K562 (cell line): ENCODE measurements around the gene WIPF2. TPM values are rescaled to one million over a fixed set of nuclear protein-coding genes. Genes with fewer than 3 reads are reported as not detected.

ENCODE experiments used
- ATAC-seq: fragments of 200-7000 bp; cut with Tn5 transposase; 3 replicates; pipeline ENCODE4 v1.9.1; 2020; ENCODE audit warnings: moderate library complexity
- BruUV-seq: library from RNA; stranded (reverse); fragments of 400-500 nt; replicated peaks from 2 replicates; lab custom pipeline; 2021; lab: Mats Ljungman, UMichigan
- CTCF ChIA-PET: fragments of 300-600 bp; formaldehyde crosslinking; extraction: SDS; loops from one replicate; lab custom pipeline; 2021; ENCODE audit warnings: low intra/inter-chr PET ratio; lab: Yijun Ruan, JAX
- POLR2A ChIA-PET: fragments of 300-600, 350-650 bp; sonication (Branson Sonifier 250); formaldehyde crosslinking; extraction: SDS; loops from one replicate; lab custom pipeline; 2021; ENCODE audit warnings: antibody characterized with exemption, inconsistent platforms; lab: Yijun Ruan, JAX
- DNase-seq, 4 experiments: peaks; one replicate each; pipeline versions ENCODE4 v3.0.0 to v3.0.0-alpha.2; 2011 to 2018; ENCODE audit warnings: low spot score in 3 of 4, mixed read lengths in 3 of 4; ENCODE audit errors: extremely low read depth in 1 of 4
- FAIRE-seq: peaks from 2 replicates; lab custom pipeline; 2011; peaks lifted over from hg19 to GRCh38; lab: Jason Lieb, UNC
- H2AFZ ChIP-seq: 2 replicates; pipeline ENCODE4 v1.6.0; 2011; ENCODE audit warnings: low read depth, low read length, control low read depth, inconsistent platforms
- H3K27ac ChIP-seq: fragments of 200-600 bp; 3 replicates; pipeline ENCODE4 v1.8.0; 2011; ENCODE audit warnings: low read depth, mild to moderate bottlenecking, control low read depth, inconsistent platforms, low read length, moderate library complexity, mixed read lengths; ENCODE audit errors: extremely low read depth
- H3K27me3 ChIP-seq, 2 experiments: fragments of 300-600 bp in 1 of 2; 2 replicates in 1 of 2; 3 replicates in 1 of 2; pipeline versions ENCODE4 v1.6.0 to v1.8.0; 2011; ENCODE audit warnings: inconsistent platforms in 2 of 2, low read length in 2 of 2, mild to moderate bottlenecking in 1 of 2, mixed read lengths in 1 of 2, moderate library complexity in 1 of 2; ENCODE audit not compliant: control insufficient read depth in 2 of 2, insufficient read depth in 2 of 2
- H3K36me3 ChIP-seq: fragments of 300-600 bp; 3 replicates; pipeline ENCODE4 v1.8.0; 2011; ENCODE audit warnings: mild to moderate bottlenecking, low read length, inconsistent platforms; ENCODE audit not compliant: control insufficient read depth, insufficient read depth
- H3K4me1 ChIP-seq, 2 experiments: fragments of 200-600 bp in 1 of 2; replicated peaks in 1 of 2; 2 replicates in 1 of 2; 3 replicates in 1 of 2; pipeline versions ENCODE4 v1.5.1 to v1.8.0; 2011; ENCODE audit warnings: inconsistent platforms in 2 of 2, low read length in 2 of 2, mild to moderate bottlenecking in 1 of 2, mixed read lengths in 1 of 2, moderate library complexity in 1 of 2; ENCODE audit not compliant: control insufficient read depth in 2 of 2, insufficient read depth in 2 of 2
- H3K4me2 ChIP-seq: 2 replicates; pipeline ENCODE4 v1.6.1; 2011; ENCODE audit warnings: low read length, control low read depth, inconsistent platforms, mixed read lengths; ENCODE audit not compliant: insufficient read depth
- H3K4me3 ChIP-seq: fragments of 200-600 bp; sonication (generic), shearing (Covaris generic); 2 replicates; pipeline ENCODE4 v1.5.1; 2016; ENCODE audit warnings: control low read depth, inconsistent platforms
- H3K79me2 ChIP-seq: fragments of 200-600 bp; 3 replicates; pipeline ENCODE4 v1.8.0; 2011; ENCODE audit warnings: low read length, inconsistent platforms; ENCODE audit not compliant: control insufficient read depth, insufficient read depth
- H3K9ac ChIP-seq, 2 experiments: 2 replicates each; pipeline versions ENCODE4 v1.6.0 to v1.6.1; 2011; ENCODE audit warnings: low read depth in 2 of 2, low read length in 2 of 2, control low read depth in 1 of 2, inconsistent platforms in 1 of 2, mild to moderate bottlenecking in 1 of 2, mixed read lengths in 1 of 2; ENCODE audit not compliant: insufficient read depth in 1 of 2
- H3K9me1 ChIP-seq: one replicate; pipeline ENCODE4 v1.6.0; 2011; ENCODE audit warnings: inconsistent platforms, mild to moderate bottlenecking, low read length, moderate library complexity; ENCODE audit not compliant: control insufficient read depth, insufficient read depth
- H3K9me3 ChIP-seq: replicated peaks from 2 replicates; pipeline ENCODE4 v1.5.1; 2011; ENCODE audit warnings: low read depth, low read length, inconsistent platforms; ENCODE audit not compliant: control insufficient read depth, insufficient read depth
- H4K20me1 ChIP-seq: replicated peaks from 2 replicates; pipeline ENCODE4 v1.6.1; 2011; ENCODE audit warnings: low read length, inconsistent platforms, mixed read lengths; ENCODE audit not compliant: control insufficient read depth, insufficient read depth
- CBX1 ChIP-seq: sonication (generic); IDR thresholded peaks from 2 replicates; pipeline ENCODE4 v1.6.1; 2016; ENCODE audit warnings: antibody characterized with exemption, low read depth, mild to moderate bottlenecking
- HMGN3 ChIP-seq: IDR thresholded peaks from 2 replicates; pipeline ENCODE4 v1.6.1; 2011; ENCODE audit warnings: borderline replicate concordance, low read depth, mild to moderate bottlenecking, mixed read lengths, low read length; ENCODE audit not compliant: insufficient read length; ENCODE audit errors: extremely low read depth
- L3MBTL2 ChIP-seq: fragments of 450-650 bp; IDR thresholded peaks from 2 replicates; pipeline ENCODE4 v1.6.1; 2016; ENCODE audit warnings: mild to moderate bottlenecking, moderate library complexity
- OTX1 ChIP-seq: fragments of 450-650 bp; formaldehyde crosslinking; IDR thresholded peaks from 2 replicates; pipeline ENCODE4 v1.4.0; 2022; ENCODE audit warnings: mild to moderate bottlenecking
- PYGO2 ChIP-seq: fragments of 450-650 bp; IDR thresholded peaks from 2 replicates; pipeline ENCODE4 v1.6.1; 2016; ENCODE audit warnings: mild to moderate bottlenecking, missing genetic modification characterization, moderate library complexity, missing compliant biosample characterization
- SMARCA4 ChIP-seq: fragments of 450-650 bp; IDR thresholded peaks from 2 replicates; pipeline ENCODE4 v1.6.1; 2016
- SRSF1 ChIP-seq: fragments of 200-400 bp; formaldehyde crosslinking; IDR thresholded peaks from 2 replicates; pipeline ENCODE4 v1.6.1; 2017; ENCODE audit warnings: mild to moderate bottlenecking, low read depth, low read length, moderate library complexity
- ZNF431 ChIP-seq: sonication (generic); formaldehyde crosslinking; IDR thresholded peaks from 2 replicates; pipeline ENCODE4 v1.8.0; 2022; ENCODE audit warnings: mild to moderate bottlenecking, missing genetic modification reagents
- WGBS: fragments of 100-300 bp; shearing (Covaris generic); methylation state at CpG from one replicate; pipeline ENCODE4 v1.1.6; 2016; ENCODE audit warnings: low coverage, mixed read lengths; ENCODE audit not compliant: insufficient coverage; ENCODE audit errors: missing lambda C conversion rate; 5-methylcytosine and 5-hydroxymethylcytosine counted together
- in situ Hi-C: fragments of 300-500 bp; cut with MboI; formaldehyde crosslinking; loops from 4 replicates; pipeline ENCODE4 v1.15.0; 2018; ENCODE audit warnings: inconsistent platforms, mixed read lengths
- intact Hi-C: fragments of 100-400 bp; cut with micrococcal nuclease; formaldehyde crosslinking; loops from 2 replicates; pipeline ENCODE4 v1.14.2; 2022
- polyA plus RNA-seq, 8 experiments: library from polyadenylated mRNA; depleted of rRNA in 4 of 8; stranded (reverse) in 5 of 8; unstranded in 3 of 8; fragments of >200 nt; fragmentation: Nextera tagmentation in 2 of 8; fragmentation: Illumina TruSeq in 1 of 8; extraction: Ambion mirVana in 2 of 8; extraction: Trizol in 1 of 8; gene quantifications; 2 replicates each; pipeline versions ENCODE4 v1.2.1 to v1.2.3, GENCODE V29; 2011 to 2014; ENCODE audit warnings: inconsistent platforms in 1 of 8, missing spikeins in 1 of 8
- total RNA-seq, 7 experiments: library from RNA; depleted of rRNA in 6 of 7; stranded (reverse); fragments of >200 nt in 6 of 7; fragmentation: Illumina TruSeq in 2 of 7; extraction: Trizol in 2 of 7; gene quantifications; 2 replicates each; pipeline versions ENCODE4 v1.2.1 to v1.2.3, GENCODE V29; 2011 to 2021; ENCODE audit warnings: low replicate concordance in 1 of 7
- TF ChIP-seq, protein P1 (sequence below): fragments of 450-650 bp; IDR thresholded peaks from 2 replicates; pipeline ENCODE4 v1.6.1; 2016; ENCODE audit warnings: mild to moderate bottlenecking, moderate library complexity

Gene WIPF2
- total and polyA plus RNA-seq, 9 of the 15 experiments (the other 6 are each of a cell fraction or from before 2014, with no cell fraction given), result 3.6 to 15.0 (median 5.3) TPM

GRCh38 chr17:40170325-40170724 lies 48.8 kb upstream of the WIPF2 start:
- ChIA-PET CTCF (interaction anchor here (3.2 kb wide), 1 partner anchor 57 kb away, joined by 15 read pairs; no protein-coding TSS in a partner anchor), POLR2A (interaction anchor here (0.5 to 1.1 kb wide), 5 partner anchors 9 to 810 kb away, joined by 3 to 4 read pairs (median 3); no protein-coding TSS in a partner anchor)
- intact Hi-C loops, result no loop called here
- ATAC-seq (no peak), DNase-seq (peak in 3 of 4 experiments; percentile 20 to 52 (median 40)), FAIRE-seq (no peak)
- H3K27me3 ChIP-seq, result no peaks in the 10 kb centered on the region
- BruUV-seq, result no TSS peak
- H4K20me1 ChIP-seq, result no peaks in the 10 kb centered on the region
- H3K4me3 ChIP-seq, result no peak overlapping the region
- H3K9me1 ChIP-seq, result no peaks in the 10 kb centered on the region
- no peak overlapping the region for H2AFZ ChIP-seq
- H3K36me3 ChIP-seq, result peaks cover 80% of the 10 kb centered on the region
- no peak overlapping the region for H3K27ac ChIP-seq
- H3K79me2 ChIP-seq, result no peaks in the 10 kb centered on the region
- in situ Hi-C loops, result no loop called here
- H3K9me3 ChIP-seq, result no peaks in the 10 kb centered on the region
- 75% methylated on average over 2 of the region's 2 CpGs for WGBS
- H3K4me1 ChIP-seq, result no peaks in the 10 kb centered on the region; a peak in 1 of 5 replicates
- H3K9ac ChIP-seq, result no peak overlapping the region
- no peak overlapping the region for H3K4me2 ChIP-seq
- TF ChIP-seq CBX1 (no peak), L3MBTL2 (no peak), HMGN3 (no peak), SMARCA4 (no peak), SRSF1 (no peak), PYGO2 (tag) (no peak), OTX1 (CRISPR knock-in tag) (no peak), ZNF431 (CRISPR knock-in tag) (no peak)
- TF ChIP-seq, protein P1, sequence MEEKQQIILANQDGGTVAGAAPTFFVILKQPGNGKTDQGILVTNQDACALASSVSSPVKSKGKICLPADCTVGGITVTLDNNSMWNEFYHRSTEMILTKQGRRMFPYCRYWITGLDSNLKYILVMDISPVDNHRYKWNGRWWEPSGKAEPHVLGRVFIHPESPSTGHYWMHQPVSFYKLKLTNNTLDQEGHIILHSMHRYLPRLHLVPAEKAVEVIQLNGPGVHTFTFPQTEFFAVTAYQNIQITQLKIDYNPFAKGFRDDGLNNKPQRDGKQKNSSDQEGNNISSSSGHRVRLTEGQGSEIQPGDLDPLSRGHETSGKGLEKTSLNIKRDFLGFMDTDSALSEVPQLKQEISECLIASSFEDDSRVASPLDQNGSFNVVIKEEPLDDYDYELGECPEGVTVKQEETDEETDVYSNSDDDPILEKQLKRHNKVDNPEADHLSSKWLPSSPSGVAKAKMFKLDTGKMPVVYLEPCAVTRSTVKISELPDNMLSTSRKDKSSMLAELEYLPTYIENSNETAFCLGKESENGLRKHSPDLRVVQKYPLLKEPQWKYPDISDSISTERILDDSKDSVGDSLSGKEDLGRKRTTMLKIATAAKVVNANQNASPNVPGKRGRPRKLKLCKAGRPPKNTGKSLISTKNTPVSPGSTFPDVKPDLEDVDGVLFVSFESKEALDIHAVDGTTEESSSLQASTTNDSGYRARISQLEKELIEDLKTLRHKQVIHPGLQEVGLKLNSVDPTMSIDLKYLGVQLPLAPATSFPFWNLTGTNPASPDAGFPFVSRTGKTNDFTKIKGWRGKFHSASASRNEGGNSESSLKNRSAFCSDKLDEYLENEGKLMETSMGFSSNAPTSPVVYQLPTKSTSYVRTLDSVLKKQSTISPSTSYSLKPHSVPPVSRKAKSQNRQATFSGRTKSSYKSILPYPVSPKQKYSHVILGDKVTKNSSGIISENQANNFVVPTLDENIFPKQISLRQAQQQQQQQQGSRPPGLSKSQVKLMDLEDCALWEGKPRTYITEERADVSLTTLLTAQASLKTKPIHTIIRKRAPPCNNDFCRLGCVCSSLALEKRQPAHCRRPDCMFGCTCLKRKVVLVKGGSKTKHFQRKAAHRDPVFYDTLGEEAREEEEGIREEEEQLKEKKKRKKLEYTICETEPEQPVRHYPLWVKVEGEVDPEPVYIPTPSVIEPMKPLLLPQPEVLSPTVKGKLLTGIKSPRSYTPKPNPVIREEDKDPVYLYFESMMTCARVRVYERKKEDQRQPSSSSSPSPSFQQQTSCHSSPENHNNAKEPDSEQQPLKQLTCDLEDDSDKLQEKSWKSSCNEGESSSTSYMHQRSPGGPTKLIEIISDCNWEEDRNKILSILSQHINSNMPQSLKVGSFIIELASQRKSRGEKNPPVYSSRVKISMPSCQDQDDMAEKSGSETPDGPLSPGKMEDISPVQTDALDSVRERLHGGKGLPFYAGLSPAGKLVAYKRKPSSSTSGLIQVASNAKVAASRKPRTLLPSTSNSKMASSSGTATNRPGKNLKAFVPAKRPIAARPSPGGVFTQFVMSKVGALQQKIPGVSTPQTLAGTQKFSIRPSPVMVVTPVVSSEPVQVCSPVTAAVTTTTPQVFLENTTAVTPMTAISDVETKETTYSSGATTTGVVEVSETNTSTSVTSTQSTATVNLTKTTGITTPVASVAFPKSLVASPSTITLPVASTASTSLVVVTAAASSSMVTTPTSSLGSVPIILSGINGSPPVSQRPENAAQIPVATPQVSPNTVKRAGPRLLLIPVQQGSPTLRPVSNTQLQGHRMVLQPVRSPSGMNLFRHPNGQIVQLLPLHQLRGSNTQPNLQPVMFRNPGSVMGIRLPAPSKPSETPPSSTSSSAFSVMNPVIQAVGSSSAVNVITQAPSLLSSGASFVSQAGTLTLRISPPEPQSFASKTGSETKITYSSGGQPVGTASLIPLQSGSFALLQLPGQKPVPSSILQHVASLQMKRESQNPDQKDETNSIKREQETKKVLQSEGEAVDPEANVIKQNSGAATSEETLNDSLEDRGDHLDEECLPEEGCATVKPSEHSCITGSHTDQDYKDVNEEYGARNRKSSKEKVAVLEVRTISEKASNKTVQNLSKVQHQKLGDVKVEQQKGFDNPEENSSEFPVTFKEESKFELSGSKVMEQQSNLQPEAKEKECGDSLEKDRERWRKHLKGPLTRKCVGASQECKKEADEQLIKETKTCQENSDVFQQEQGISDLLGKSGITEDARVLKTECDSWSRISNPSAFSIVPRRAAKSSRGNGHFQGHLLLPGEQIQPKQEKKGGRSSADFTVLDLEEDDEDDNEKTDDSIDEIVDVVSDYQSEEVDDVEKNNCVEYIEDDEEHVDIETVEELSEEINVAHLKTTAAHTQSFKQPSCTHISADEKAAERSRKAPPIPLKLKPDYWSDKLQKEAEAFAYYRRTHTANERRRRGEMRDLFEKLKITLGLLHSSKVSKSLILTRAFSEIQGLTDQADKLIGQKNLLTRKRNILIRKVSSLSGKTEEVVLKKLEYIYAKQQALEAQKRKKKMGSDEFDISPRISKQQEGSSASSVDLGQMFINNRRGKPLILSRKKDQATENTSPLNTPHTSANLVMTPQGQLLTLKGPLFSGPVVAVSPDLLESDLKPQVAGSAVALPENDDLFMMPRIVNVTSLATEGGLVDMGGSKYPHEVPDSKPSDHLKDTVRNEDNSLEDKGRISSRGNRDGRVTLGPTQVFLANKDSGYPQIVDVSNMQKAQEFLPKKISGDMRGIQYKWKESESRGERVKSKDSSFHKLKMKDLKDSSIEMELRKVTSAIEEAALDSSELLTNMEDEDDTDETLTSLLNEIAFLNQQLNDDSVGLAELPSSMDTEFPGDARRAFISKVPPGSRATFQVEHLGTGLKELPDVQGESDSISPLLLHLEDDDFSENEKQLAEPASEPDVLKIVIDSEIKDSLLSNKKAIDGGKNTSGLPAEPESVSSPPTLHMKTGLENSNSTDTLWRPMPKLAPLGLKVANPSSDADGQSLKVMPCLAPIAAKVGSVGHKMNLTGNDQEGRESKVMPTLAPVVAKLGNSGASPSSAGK, result no peak
